Measurements from ENCODE around the gene GRIK5. TPM values are rescaled to one million over a fixed set of nuclear protein-coding genes. Genes with fewer than 3 reads are reported as not detected.

GRIK5 gene
- total RNA-seq, 1 donor from 2014 or later = 3.8 TPM

- no peak for TF ChIP-seq CTCF (conservative IDR thresholded peaks at IDR 0.05)
- DNase-seq (ENCODE audit: low read depth, low spot score) = no peak
- H3K4me1 Mint-ChIP-seq = peaks cover 6% of the 10 kb centered on the region
- peaks cover 25% of the 10 kb centered on the region for H3K27me3 Mint-ChIP-seq (ENCODE audit: low read depth)
- no peak overlapping the region for H3K27ac Mint-ChIP-seq (ENCODE audit: unreplicated experiment)
- H3K36me3 Mint-ChIP-seq (ENCODE audit: low read depth) = no peaks in the 10 kb centered on the region
- no peak overlapping the region for H3K4me3 Mint-ChIP-seq
- no peaks in the 10 kb centered on the region for H3K9me3 Mint-ChIP-seq
These were observed 29.4 kb upstream of the GRIK5 start for GRCh38 chr19:42099336-42099925.

- Mint-ChIP-seq H3K4me3 (no peak overlapping the region), H3K4me1 (peaks cover 12% of the 10 kb centered on the region), H3K36me3 (ENCODE audit: low read depth) (no peaks in the 10 kb centered on the region), H3K27ac (ENCODE audit: unreplicated experiment) (no peak overlapping the region), H3K9me3 (no peaks in the 10 kb centered on the region), H3K27me3 (ENCODE audit: low read depth) (peaks cover 25% of the 10 kb centered on the region)
- TF ChIP-seq CTCF (conservative IDR thresholded peaks at IDR 0.05) = no peak
- no peak for DNase-seq (ENCODE audit: low read depth, low spot score)
These were observed 28.8 kb upstream of the GRIK5 start for GRCh38 chr19:42098781-42099180.

- H3K36me3 Mint-ChIP-seq (ENCODE audit: low read depth) = no peaks in the 10 kb centered on the region
- H3K27me3 Mint-ChIP-seq (ENCODE audit: low read depth) = peaks cover 18% of the 10 kb centered on the region
- DNase-seq (ENCODE audit: low read depth, low spot score) = no peak
- peaks cover 15% of the 10 kb centered on the region for H3K4me1 Mint-ChIP-seq
- TF ChIP-seq CTCF (conservative IDR thresholded peaks at IDR 0.05) = no peak
- H3K4me3 Mint-ChIP-seq = no peak overlapping the region
- no peaks in the 10 kb centered on the region for H3K9me3 Mint-ChIP-seq
- no peak overlapping the region for H3K27ac Mint-ChIP-seq (ENCODE audit: unreplicated experiment)
These were observed 27.5 kb upstream of the GRIK5 start for GRCh38 chr19:42097461-42097860.

GRCh38 chr19:42096255-42096837, 26.3 kb upstream of the GRIK5 start:
- no peak for TF ChIP-seq CTCF (conservative IDR thresholded peaks at IDR 0.05)
- no peaks in the 10 kb centered on the region for H3K9me3 Mint-ChIP-seq
- H3K27me3 Mint-ChIP-seq (ENCODE audit: low read depth) = peaks cover 18% of the 10 kb centered on the region
- H3K36me3 Mint-ChIP-seq (ENCODE audit: low read depth) = no peaks in the 10 kb centered on the region
- no peak for DNase-seq (ENCODE audit: low read depth, low spot score)
- H3K27ac Mint-ChIP-seq (ENCODE audit: unreplicated experiment) = no peak overlapping the region
- H3K4me1 Mint-ChIP-seq = peaks cover 15% of the 10 kb centered on the region
- H3K4me3 Mint-ChIP-seq = no peak overlapping the region

GRCh38 chr19:42095814-42096230, 25.8 kb upstream of the GRIK5 start:
- Mint-ChIP-seq H3K9me3 (no peaks in the 10 kb centered on the region), H3K4me3 (no peak overlapping the region)

More at GRCh38 chr19:42095814-42096230, 25.8 kb upstream of the GRIK5 start:
- H3K27ac Mint-ChIP-seq (ENCODE audit: unreplicated experiment) = no peak overlapping the region
- no peak for DNase-seq (ENCODE audit: low read depth, low spot score)
- no peak for TF ChIP-seq CTCF (conservative IDR thresholded peaks at IDR 0.05)
- H3K36me3 Mint-ChIP-seq (ENCODE audit: low read depth) = no peaks in the 10 kb centered on the region
- H3K4me1 Mint-ChIP-seq = peaks cover 15% of the 10 kb centered on the region
- H3K27me3 Mint-ChIP-seq (ENCODE audit: low read depth) = peaks cover 18% of the 10 kb centered on the region

Data from neural crest cell (in vitro differentiated cells).